HG03097 (cell line): ENCODE measurements around the gene PCGF2.

Experiments
- ATAC-seq: cut with Tn5 transposase; IDR thresholded peaks from one replicate; pipeline ENCODE4 v1.9.1; 2021; ENCODE audit not compliant: unreplicated experiment, low FRiP score

The PCGF2 gene

DNA sequence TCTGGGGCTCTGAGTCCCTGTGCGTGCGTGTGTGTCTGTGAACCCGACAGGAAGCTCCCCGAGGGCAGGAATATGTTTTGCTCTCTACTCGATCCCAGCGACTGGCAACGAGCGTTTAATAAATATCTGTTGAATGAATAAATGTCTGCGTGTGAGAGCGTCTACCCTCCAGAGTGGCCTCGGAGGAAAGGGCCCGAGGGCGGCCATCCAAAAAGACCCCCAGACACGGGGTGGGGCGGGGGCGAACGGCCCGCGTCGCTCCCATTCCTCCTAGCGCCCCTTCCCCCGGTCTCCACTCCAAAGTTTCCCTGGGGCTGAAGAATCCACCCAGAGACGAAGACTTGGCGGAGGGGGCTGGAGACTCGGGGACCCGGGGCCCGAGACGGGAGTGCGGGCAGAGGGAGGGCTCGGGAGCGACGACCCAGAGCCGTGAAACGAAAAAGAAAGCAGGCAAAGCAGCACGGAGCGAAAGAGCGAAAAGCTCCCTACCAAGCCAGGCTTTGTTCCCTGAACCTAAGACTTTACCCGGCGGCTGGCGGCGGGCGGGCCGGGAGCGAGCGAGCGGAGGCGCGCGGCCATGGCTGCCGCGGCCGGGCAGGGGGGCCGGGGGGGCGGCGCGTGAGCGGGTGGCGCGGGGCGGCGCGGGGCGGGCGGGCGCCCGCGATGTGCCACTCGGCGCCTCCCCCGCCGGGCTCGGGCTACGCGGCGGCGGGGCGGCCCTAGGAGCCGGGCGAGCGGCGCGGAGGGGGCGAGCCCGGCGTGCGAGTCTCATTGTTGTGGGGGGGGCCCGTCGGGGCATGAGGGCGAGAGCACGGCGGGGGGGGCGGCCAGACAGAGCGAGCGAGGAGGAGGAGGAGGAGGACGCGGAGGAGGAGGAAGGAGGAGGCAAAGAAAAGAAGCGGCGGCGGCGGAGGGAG, 43.3 kb downstream of the PCGF2 start, which contains the start of gene MLLT6:
TSS of gene MLLT6 (plus strand) at position 668 of the 917 bp plus-strand sequence. CDS start 360 bp downstream, outside the sequence.
- no peak for ATAC-seq

DNA sequence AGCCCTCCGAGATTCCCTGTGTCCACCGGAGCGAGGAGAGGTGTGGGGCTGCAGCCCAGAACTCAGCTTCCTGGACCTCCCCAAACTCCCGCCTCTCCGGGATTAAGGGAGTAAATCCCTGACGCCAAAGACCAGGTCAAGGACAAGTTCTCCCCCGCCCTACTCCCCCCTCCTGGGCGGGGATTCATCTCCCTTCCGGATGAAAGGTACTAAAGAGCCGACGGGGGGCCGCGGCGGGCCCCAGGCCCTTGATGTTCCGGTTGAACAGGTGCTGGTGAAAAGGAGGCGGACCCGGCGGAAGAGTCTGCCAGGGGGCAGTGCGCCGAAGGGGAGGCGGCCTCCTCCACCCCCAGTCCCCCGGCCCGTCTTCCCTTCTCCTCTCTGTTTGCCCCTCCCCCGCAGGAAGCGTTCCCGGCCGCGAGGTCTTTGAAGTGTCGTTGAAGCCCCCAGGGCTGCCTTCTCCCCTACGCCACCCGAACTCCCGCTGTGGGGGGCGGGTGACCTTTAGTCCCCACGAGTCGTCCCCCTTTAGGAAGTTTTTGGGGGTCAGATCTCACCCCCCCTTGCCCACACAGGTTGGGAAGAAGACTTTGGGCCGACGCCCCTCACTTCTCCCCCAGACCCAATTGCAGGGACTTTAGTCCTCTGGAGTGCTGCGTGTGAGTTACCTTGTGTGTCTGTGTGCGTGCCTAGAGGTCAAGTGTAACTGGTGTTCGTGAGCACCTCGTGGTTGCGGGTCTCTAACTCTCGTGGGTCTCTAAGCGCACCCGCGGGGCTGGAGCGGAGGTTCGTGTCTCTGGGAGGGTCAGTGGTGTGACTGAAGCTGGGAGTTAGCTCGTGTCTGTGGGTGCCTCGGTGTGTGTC, 44.2 kb downstream of the PCGF2 start:
- ATAC-seq, result peak; percentile 23

DNA sequence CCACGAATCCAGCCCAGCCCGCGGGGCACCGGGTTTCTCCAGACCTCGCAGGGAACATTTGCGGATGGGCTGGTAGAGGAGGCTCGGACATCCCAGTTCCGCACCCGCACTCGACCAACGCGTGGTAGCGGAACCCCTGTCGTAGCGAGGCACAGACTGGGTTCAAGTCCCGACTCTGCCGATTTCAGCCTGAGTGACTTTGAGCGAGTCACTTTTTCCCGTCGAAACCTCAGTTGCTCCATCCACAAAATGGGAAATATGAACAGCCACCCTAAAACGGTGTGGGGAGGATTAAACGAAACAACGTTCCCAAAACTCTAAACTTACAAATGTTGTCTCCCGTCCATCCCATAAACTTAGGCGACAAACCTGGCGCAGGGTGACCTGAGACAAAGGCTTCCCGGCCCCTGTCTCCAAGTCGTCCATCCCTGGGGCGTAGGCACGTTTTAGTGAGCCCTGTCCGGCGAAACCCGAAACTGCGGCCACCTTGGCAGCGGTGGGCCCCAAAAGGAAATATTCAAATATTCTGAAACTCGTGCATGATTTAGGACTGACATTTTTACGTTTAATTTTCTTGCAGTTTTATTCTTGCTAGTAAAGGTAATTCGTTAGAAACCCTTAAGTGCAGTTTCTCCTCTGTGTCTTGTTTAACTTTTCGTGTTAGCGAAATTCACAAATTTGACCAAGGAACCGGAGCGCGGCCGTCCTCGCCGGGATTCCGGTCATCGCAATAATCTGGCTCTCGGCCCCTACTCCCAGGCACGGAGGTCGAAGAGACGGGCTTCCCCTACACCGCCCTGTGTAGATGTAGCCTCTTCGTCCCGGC, 45.0 kb downstream of the PCGF2 start:
- peak; percentile 4 for ATAC-seq

DNA sequence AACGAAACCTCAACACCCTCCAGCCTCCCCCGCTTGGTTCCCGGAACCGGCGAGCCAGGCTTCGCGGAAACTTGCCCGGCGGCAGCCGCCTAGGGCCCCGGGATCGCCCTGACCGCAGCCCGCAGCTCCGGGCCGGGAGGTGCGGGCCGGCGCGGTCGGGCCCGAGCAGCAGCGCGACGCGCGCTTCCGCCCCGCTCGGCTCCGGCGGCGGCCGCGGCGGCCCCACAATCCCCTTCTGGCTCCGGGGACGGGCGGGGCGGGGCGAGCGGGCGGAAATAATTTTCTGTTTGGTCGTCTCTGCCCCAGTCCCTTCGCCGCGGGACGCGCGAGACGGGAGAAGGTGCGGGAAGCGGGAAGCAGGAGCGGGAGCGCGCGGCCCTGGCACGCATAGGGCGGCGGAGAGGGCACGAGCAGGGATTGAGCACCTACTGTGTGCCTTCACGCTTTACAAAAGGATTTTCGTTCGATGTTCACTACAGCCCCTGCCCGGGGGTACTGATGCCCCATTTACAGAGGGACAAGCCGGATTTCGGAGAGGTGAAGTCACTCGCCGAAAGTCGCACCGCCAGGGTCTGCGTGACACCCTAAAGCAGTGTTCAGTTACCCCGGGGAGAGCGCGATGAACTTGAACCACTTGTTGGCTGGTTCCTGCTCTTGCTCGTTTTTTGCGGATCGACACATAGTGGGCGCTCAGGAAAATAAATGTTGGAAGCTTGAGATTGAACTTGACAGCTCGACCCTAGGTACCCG, 45.8 kb downstream of the PCGF2 start:
- peak; percentile 28 for ATAC-seq

DNA sequence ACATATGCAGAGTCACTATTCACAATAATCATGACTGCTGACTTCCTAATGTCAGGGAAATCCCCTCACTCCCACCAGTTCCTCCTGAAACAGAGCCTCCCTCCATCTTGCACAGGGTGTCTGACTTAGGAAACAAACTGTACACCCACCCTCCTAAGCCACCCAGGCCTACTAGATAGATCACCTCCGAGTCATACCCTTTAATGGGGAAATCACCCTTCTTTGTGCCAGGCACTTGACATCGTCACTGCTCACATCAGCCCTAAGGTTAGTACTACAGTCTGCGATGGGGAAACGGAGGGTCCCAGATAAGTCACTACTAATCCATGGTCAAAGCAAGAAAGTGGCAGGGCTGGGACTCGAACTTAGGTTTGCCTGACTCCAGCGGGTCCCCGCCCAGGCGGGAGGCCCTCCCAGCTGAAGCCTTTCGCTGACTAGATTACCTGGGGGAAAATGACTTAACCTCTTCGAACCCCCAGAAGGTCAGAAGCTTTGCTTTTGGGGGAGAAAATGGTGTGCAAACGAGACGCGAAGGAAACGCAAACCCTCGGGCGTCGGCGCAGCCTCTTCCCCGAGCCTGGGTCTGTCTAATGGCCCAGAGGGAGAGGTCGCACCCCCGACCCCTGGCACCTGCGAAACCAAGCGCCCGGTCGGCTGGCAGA, 46.5 kb downstream of the PCGF2 start:
- peak; percentile 22 for ATAC-seq

DNA sequence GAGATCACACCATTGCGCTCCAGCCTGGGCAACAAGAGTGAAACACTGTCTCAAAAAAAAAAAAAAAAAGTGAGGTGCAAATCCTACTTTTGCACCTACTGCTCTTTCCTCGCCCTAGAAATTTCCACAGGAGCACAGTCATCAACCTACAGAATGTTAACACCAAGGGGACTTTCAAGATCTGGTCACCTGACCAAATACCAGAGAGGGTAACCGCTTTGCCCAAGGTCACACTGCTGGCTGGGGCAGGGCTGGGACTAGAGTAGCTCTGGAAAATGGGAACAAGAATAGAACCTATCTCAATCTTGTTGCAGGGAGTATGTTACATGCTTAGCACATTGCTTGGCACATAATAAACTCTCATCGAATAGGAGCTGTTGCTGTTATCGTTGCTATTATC, 49.4 kb downstream of the PCGF2 start:
- no peak for ATAC-seq

DNA sequence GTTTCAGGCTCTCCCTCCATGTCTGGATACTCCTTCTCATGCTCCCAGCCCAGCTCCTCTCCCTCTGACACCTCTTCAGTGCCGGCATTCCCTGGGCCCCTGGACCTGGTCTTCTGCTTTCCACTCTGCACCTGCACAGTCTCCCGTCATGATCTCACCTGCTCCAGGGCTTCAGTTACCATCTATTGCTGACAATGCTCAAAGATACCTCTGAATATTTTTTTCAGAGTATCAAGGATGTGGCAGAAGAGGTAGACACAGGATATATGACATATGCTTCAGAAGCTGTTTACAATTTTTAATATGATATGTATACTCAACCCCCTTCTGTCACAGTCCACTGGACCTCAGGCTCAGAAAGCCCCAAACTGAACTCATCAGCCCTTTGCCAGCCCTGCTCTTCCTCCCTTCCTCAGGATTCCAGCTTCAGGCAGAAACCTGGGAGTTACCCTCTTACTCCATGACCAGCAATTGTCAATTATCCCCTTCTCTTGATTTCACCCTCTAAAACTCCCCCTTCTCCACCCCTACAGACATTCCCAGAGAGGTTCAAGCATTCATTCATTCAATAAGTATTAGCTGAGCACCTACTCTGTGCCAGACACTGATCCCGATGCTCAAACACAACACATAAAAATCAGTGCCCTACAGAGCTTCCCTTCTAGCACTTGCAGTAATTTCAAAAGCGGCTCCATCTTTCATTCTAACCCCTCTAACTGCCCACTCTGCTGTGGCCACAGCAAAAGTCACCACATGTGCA, 50.9 kb downstream of the PCGF2 start:
- no peak for ATAC-seq

DNA sequence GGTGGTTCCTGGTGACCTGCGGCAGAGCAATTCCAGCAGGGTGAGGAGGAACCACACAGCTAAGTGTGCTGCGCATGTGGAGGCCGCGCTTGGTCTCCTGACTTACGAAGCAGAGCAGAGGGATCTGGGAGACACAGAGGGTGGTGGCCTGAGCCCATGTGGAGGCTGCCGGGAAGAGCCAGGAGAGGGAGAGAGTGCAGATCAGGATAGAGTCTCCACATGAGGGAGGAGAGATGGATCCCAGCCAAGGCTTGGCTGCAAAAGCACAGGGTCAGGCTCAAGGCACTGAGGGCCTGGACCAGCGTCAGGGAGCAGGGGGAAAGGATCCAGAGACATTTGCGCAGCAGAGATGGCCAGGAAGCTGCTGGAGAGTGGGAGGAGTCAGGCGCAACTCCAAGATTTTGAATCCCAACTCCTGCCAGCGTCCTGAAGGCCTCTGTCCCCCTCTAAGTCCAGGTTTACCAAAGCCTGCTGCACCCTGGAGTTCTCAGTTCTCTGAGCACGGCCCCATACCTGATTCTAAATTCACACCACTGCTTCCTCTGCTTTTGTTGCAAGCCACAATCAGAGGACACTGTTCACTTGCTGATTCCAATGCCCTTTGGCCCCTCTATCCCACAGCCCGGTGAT, 54.3 kb downstream of the PCGF2 start:
- ATAC-seq, result no peak

DNA sequence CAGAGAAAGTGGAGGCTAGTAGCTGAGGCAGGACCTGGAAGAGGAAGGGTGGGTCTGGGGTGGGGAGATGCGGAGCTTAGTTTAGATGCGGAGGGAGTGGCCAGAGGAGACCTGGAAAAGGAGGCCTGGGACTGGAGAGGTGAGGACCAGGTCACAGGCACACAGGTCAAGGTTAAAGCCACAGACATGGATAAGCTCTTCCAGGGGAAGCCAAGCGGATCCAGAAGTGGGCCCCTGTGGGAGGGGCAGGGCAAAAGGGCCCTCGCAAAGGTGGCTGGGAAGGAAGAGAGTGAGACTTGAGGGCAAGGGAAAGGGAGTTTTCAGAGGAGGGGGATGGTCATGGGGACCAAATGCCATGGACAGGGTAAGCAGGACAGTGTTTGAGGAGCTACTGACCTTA, 57.0 kb downstream of the PCGF2 start:
- no peak for ATAC-seq

DNA sequence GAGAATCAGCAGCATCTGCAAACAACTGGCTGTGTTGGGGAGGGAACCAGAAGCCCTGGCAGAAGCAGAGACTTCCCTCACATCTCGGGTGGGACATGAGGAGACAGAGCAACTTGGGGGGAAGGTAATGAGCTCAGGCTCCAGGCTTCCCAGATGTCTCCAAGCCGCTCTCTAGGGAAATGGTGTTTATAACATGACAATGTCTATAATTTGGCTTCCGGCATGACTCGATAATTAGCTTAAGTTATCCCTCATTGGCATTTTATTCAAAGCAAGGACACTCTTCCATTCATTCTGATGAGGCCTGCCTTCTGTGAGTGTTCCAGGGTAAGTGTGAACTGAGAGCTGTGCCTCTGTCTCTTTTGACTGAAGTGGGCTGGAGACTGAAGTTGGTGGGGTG, 57.8 kb downstream of the PCGF2 start:
- ATAC-seq, result no peak

DNA sequence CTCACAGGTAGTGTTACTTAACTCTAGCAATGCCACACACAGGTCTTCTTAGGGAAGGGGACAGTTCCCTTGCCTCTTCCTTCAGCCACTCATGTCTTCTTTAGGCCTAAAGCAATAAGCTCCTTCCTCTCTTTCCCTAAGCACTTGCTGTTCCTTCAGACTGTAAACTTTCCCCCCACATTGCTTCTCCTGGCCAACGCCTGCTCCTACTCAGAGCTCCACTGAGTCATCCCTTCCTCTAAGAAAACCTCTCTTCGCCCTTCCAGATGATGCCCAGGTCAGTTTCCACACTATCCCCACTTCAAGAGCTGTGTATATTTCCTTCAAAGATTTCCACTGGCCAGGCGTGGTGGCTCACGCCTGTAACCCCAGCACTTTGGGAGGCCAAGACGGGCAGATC, 60.9 kb downstream of the PCGF2 start:
- ATAC-seq, result no peak

DNA sequence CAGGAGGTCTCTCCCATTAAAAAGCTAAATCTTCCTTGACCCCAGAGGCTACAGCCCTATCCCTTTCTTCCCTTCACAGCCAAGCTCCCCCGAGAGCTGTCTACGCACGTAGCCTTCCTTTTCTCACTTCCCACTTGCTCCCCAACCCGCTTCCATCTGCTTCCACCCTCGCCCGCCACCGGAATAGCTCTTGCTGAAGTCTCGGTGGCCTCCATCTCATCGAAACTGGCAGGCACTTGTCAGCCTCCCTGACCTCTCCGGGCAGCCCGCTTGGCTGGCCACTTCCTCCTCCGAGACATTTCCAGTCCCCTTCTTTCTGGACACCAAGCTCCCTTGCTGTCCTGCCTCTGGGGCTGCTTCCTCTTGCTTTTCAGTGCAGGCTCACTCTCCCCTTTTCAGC, 62.6 kb downstream of the PCGF2 start:
- no peak for ATAC-seq
